Vagina (tissue), 2 donors: Measurements from ENCODE around the gene CBFA2T2. TPM values are rescaled to one million over a fixed set of nuclear protein-coding genes. Genes with fewer than 3 reads are reported as not detected.
"Not testable (repeated sequence)": the region's sequence is repeated elsewhere in the genome, so short reads cannot be mapped to it uniquely, and the experiment has no call there.

ENCODE experiments used
- DNase-seq, 2 donors: peaks; one replicate each; pipeline ENCODE4 v3.0.0-alpha.2; 2017; ENCODE audit errors: extremely low spot score in 2 of 2
- H3K27ac ChIP-seq: fragments of 200-600 bp; sonication (generic); one replicate; pipeline ENCODE4 v1.5.1; 2019
- H3K27me3 ChIP-seq: fragments of 200-600 bp; sonication (generic); one replicate; pipeline ENCODE4 v1.5.1; 2019
- H3K36me3 ChIP-seq, 2 donors: fragments of 200-600 bp; sonication (generic); one replicate each; pipeline ENCODE4 v1.5.1; 2017 to 2019
- H3K4me1 ChIP-seq: fragments of 200-600 bp; sonication (generic); one replicate; pipeline ENCODE4 v1.5.1; 2019
- H3K4me3 ChIP-seq, 2 donors: fragments of 200-600 bp; sonication (generic); 1 replicate in 1 of 2; 2 replicates in 1 of 2; pipeline ENCODE4 v1.5.1; 2016 to 2019
- H3K9me3 ChIP-seq: fragments of 200-600 bp; sonication (generic); one replicate; pipeline ENCODE4 v1.5.1; 2019
- CTCF ChIP-seq, 3 experiments: fragments of 450-650 bp in 2 of 3; fragments of 200-600 bp in 1 of 3; sonication (generic) in 1 of 3; IDR thresholded peaks; one replicate each; pipeline ENCODE4 v1.5.1; 2017 to 2019; ENCODE audit warnings: antibody characterized with exemption in 3 of 3, mild to moderate bottlenecking in 2 of 3, moderate library complexity in 2 of 3
- POLR2A ChIP-seq, 2 donors: fragments of 450-650 bp; IDR thresholded peaks; one replicate each; pipeline ENCODE4 v1.6.1; 2017; ENCODE audit warnings: antibody characterized with exemption in 2 of 2, mild to moderate bottlenecking in 2 of 2, moderate library complexity in 2 of 2
- POLR2AphosphoS5 ChIP-seq, 2 donors: sonication (generic); formaldehyde crosslinking; IDR thresholded peaks; one replicate each; pipeline ENCODE4 v1.9.0; 2017; ENCODE audit warnings: antibody characterized with exemption in 2 of 2, mild to moderate bottlenecking in 2 of 2, low read depth in 1 of 2; ENCODE audit not compliant: insufficient read depth in 1 of 2
- intact Hi-C: fragments of 100-400 bp; cut with DNase I; formaldehyde crosslinking; loops from one replicate; pipeline ENCODE4 v1.15.1; 2023
- total RNA-seq: library from RNA; depleted of rRNA; stranded (reverse); fragments of >200 nt; gene quantifications from one replicate; pipeline ENCODE4 v1.2.3, GENCODE V29; 2016

The CBFA2T2 gene
- total RNA-seq, 1 donor from 2014 or later: 34.9 TPM

GRCh38 chr20:33480048-33480447 lies 9.8 kb upstream of the CBFA2T2 start:
- Histone ChIP-seq H3K4me1 (peaks cover 4% of the 10 kb centered on the region), H3K27me3 (no peaks in the 10 kb centered on the region), H3K27ac (no peak overlapping the region), H3K36me3 (no peaks in the 10 kb centered on the region), H3K9me3 (no peaks in the 10 kb centered on the region), H3K4me3 (no peak overlapping the region)
- intact Hi-C loops: no loop called here
- TF ChIP-seq POLR2A (IDR thresholded peaks at IDR 0.05) (no peak), CTCF (IDR thresholded peaks at IDR 0.05) (no peak), POLR2AphosphoS5 (IDR thresholded peaks at IDR 0.05; ENCODE audit: insufficient read depth in 1 of 2, low read depth in 1 of 2) (no peak)
- DNase-seq: no peak

DNA sequence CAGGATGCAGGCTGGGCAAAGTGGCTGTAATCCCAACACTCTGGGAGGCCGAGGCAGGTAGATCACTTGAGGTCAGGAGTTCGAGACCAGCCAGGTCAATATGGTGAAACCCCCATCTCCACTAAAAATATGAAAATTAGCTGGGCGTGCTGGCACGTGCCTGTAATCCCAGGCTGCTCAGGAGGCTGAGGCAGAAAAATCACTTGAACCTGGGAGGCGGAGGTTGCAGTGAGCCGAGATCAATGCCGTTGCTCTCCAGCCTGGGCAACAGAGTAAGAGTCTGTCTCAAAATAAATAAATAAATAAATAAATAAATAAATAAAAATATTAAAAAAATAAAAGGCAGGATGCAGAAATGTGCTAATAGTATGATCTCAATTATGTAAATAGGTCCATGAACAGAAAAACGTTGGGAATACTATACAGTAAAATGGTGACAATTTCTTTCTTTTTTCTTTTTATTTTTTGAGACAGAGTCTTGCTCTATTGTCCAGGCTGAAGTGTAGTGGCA lies 8.4 kb upstream of the CBFA2T2 start:
- intact Hi-C loops: no loop called here
- Histone ChIP-seq H3K4me1 (no peaks in the 10 kb centered on the region), H3K27ac (no peak overlapping the region), H3K27me3 (no peaks in the 10 kb centered on the region), H3K4me3 (no peak overlapping the region), H3K9me3 (no peaks in the 10 kb centered on the region), H3K36me3 (no peaks in the 10 kb centered on the region)
- DNase-seq: no peak
- no peak for TF ChIP-seq POLR2A (IDR thresholded peaks at IDR 0.05)

GRCh38 chr20:33482581-33482980 lies 7.3 kb upstream of the CBFA2T2 start:
- Histone ChIP-seq H3K4me1 (no peaks in the 10 kb centered on the region), H3K9me3 (no peaks in the 10 kb centered on the region), H3K36me3 (no peaks in the 10 kb centered on the region), H3K27ac (no peak overlapping the region), H3K27me3 (no peaks in the 10 kb centered on the region), H3K4me3 (no peak overlapping the region)
- DNase-seq: no peak
- TF ChIP-seq POLR2AphosphoS5 (IDR thresholded peaks at IDR 0.05; ENCODE audit: insufficient read depth in 1 of 2, low read depth in 1 of 2) (no peak), CTCF (IDR thresholded peaks at IDR 0.05) (no peak), POLR2A (IDR thresholded peaks at IDR 0.05) (no peak)
- intact Hi-C loops: no loop called here

DNA sequence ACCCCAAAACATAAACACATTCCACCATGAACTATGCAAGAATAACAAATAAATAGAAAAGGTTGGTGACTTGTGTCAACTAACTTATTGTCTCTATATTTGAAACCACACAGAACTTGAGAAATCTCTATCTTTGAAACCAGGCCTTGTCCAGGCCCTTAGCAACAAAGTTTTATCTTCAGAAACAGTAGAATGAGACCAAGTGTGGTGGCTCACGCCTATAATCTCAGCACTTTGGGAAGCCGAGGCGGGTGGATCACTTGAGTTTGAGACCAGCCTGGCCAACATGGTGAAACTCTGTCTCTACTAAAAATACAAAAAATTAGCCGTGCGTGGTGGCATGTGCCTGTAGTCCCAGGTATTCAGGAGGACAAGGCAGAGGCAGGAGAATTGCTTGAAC lies 6.7 kb upstream of the CBFA2T2 start:
- H3K27me3 ChIP-seq, intact Hi-C loops, H3K9me3 ChIP-seq, DNase-seq, H3K4me1 ChIP-seq, H3K27ac ChIP-seq, H3K36me3 ChIP-seq, H3K4me3 ChIP-seq: not testable (repeated sequence)

GRCh38 chr20:33488201-33488600 lies 1.7 kb upstream of the CBFA2T2 start:
- H3K27ac ChIP-seq: no peak overlapping the region

GRCh38 chr20:33488661-33489494 lies 1.0 kb upstream of the CBFA2T2 start:
- Histone ChIP-seq H3K27ac (peak overlapping the region; percentile 95), H3K4me3 (peak overlapping the region; percentile 34 to 96), H3K4me1 (peaks cover 41% of the 10 kb centered on the region)
- H3K36me3 ChIP-seq, H3K9me3 ChIP-seq, intact Hi-C loops, H3K27me3 ChIP-seq, DNase-seq: not testable (repeated sequence)

More at GRCh38 chr20:33488201-33488600, 1.7 kb upstream of the CBFA2T2 start:
- H3K9me3 ChIP-seq: no peaks in the 10 kb centered on the region
- H3K27me3 ChIP-seq: no peaks in the 10 kb centered on the region
- peaks cover 34% of the 10 kb centered on the region for H3K4me1 ChIP-seq
- DNase-seq: no peak
- no peak overlapping the region for H3K4me3 ChIP-seq
- TF ChIP-seq CTCF (IDR thresholded peaks at IDR 0.05): no peak
- no peak for TF ChIP-seq POLR2A (IDR thresholded peaks at IDR 0.05)
- no peak for TF ChIP-seq POLR2AphosphoS5 (IDR thresholded peaks at IDR 0.05; ENCODE audit: insufficient read depth in 1 of 2, low read depth in 1 of 2)
- intact Hi-C loops: no loop called here
- no peaks in the 10 kb centered on the region for H3K36me3 ChIP-seq
